Anterior cingulate cortex (tissue), 58 donors: ENCODE data around the gene TFF1.

ENCODE experiments used
- DNase-seq, 58 donors: peaks; one replicate each; lab custom pipeline; 2025; lab: John Stamatoyannopoulos, UW

The TFF1 gene

GRCh38 chr21:42330380-42331371 lies 35.7 kb downstream of the TFF1 start:
- DNase-seq, result no peak

GRCh38 chr21:42324896-42325295 lies 41.4 kb downstream of the TFF1 start:
- DNase-seq, result no peak

DNA sequence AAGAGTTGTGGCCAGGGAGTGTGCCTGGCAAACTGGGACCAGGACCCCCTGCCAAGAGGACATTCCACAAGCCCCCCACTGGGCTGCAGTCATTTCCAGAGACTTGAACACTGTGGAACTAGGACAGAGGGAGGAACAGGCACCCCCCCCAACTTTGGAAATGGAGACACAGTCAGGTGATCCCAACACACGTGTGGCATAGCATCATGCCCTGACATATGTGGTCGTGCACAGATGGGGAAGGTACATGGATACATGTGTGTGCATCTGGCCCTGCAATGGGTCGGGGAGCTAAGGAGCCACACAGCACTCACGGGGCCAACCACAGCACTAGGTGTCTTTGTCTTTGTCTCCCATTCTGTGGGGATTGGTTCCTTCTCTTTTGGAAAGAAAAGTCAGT lies 44.5 kb downstream of the TFF1 start:
- no peak for DNase-seq

GRCh38 chr21:42321231-42321630 lies 45.1 kb downstream of the TFF1 start:
- DNase-seq, result no peak

DNA sequence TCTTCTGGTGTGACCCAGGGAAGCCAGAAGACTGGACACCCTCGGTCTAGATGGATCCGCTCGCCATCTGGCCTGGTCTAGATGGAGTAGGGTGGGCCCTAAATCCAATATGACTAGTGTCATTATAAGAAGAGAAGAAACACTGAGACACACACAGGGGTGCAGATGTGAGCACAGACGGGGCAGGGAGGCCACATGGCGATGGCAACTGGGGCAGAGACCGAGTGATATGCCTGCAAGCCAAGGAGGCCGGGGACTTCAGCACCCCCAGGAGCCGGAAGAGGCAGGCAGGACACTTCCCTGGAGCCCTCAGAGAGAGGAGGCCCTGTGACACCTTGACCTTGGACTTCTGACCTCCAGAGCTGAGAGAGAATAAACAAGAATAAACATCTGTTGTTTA lies 45.5 kb downstream of the TFF1 start:
- DNase-seq, result no peak

- no peak for DNase-seq
Observed at GRCh38 chr21:42319851-42320572, 46.3 kb downstream of the TFF1 start.

GRCh38 chr21:42319376-42319775 lies 47.0 kb downstream of the TFF1 start:
- DNase-seq, result no peak

GRCh38 chr21:42317826-42318746 lies 48.2 kb downstream of the TFF1 start:
- no peak for DNase-seq

GRCh38 chr21:42317341-42317741 lies 49.0 kb downstream of the TFF1 start:
- no peak for DNase-seq

DNA sequence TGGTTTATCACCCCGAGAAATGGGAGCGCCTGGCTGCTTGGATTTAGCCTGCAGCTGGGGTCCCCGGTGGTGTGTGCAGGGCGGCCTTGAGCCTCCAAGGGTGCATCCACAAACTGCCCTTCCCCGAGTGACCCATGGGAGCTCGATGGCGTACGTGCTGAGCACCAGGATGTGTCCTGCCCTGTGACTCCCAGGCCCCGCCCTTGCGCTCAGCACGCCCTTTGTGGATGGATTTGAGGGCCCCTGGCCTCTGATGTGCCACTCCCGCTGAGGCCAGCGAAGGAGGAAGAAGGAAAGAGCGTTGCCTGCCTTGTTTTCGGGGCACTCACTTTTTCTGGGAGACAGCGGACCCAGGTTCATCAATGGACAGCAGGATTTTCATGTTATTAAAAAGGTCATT lies 49.4 kb downstream of the TFF1 start:
- no peak for DNase-seq

DNA sequence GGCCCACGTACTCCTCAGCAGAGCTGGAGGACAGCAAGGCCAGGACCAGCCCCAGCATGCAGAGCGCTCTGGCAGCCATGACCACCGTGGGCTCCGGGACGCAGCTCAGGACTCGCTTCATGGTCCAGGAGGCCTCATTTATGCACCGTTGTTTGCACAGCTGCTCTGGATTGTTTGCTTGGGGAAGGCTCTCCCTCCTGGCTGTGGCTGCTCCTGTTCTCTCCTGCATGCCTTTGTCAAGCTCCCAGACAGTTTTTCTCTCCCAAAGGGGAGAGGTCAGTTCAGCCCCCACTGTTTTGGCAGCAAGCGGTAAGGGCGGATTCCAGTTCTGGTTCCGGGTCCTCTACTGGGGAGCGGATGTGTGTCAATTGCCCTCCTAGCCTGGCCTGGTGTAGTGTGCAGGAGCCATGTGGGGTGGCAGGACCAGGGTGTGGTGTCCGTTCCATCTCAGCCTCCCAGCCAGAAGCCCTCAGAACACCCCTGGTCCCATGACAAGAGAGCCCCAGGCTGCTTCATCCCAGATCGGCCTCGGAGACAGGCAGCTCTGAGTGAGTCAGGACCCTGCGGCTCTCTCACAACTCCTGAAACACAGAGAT lies 50.9 kb downstream of the TFF1 start, which contains the start of gene TFF3:
TSS of gene TFF3 (minus strand) at position 114 of the 596 bp plus-strand sequence. CDS start at position 79, 35 bp downstream.
- DNase-seq, result no peak

- no peak for DNase-seq
Observed at GRCh38 chr21:42314616-42315295, 51.6 kb downstream of the TFF1 start.

- DNase-seq, result no peak
Observed at GRCh38 chr21:42313501-42313969, 52.8 kb downstream of the TFF1 start.

DNA sequence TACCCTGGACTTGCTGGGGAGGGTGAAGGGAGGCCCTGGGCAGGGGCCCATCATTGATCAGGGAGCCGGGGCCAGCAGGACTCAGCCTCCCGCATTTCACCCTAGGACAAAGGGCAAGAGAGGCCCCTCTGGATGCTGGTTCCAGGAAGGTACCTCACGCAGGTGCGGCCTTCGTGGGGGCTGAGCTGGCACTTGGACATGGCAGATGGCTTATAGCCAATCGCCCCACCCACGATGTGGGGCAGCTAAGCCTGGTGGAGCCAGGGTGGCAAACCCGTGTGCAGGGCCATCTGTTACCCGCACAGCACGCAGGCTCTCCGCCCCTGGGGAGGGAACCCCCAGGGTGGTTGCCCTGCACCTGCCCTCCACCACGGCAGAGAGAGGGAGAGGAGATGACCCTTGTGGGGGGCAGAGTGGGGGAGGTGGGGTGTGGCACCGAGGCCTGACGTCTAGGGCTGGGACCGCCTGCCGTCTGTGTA lies 53.7 kb downstream of the TFF1 start:
- no peak for DNase-seq
